ENCODE results near the gene DMTF1.

- TF ChIP-seq HDAC2 (IDR thresholded peaks at IDR 0.05) = no peak
- no peak for TF ChIP-seq SMC3 (IDR thresholded peaks at IDR 0.05)
These were observed 40.4 kb upstream of the DMTF1 start for GRCh38 chr7:87111877-87112276.

Measured in A549 (cell line).